OCI-LY3 (cell line): ENCODE measurements around the gene MINDY1.

ENCODE experiments used
- EZH2phosphoT487 ChIP-seq: fragments of 200-600 bp; shearing (Covaris generic); IDR thresholded peaks from 2 replicates; pipeline ENCODE4 v1.6.1; 2018; ENCODE audit warnings: antibody characterized with exemption, mixed run types, low read depth
- TF ChIP-seq, protein P1 (sequence below): fragments of 200-600, 300-600 bp; sonication (generic); IDR thresholded peaks from 2 replicates; pipeline ENCODE4 v1.5.1; 2014; ENCODE audit warnings: antibody characterized with exemption, low read length, low read depth

DNA sequence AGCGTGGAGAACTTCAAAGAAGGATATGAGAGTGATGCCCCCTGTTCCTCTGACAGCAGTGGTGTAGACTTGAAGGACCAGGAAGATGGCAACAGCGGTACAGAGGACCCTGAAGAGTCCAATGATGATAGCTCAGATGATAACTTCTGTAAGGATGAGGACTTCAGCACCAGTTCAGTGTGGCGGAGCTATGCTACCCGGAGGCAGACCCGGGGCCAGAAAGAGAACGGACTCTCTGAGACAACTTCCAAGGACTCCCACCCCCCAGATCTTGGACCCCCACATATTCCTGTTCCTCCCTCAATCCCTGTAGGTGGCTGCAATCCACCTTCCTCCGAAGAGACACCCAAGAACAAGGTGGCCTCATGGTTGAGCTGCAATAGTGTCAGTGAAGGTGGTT, 46.1 kb downstream of the MINDY1 start:
- TF ChIP-seq, protein P1, sequence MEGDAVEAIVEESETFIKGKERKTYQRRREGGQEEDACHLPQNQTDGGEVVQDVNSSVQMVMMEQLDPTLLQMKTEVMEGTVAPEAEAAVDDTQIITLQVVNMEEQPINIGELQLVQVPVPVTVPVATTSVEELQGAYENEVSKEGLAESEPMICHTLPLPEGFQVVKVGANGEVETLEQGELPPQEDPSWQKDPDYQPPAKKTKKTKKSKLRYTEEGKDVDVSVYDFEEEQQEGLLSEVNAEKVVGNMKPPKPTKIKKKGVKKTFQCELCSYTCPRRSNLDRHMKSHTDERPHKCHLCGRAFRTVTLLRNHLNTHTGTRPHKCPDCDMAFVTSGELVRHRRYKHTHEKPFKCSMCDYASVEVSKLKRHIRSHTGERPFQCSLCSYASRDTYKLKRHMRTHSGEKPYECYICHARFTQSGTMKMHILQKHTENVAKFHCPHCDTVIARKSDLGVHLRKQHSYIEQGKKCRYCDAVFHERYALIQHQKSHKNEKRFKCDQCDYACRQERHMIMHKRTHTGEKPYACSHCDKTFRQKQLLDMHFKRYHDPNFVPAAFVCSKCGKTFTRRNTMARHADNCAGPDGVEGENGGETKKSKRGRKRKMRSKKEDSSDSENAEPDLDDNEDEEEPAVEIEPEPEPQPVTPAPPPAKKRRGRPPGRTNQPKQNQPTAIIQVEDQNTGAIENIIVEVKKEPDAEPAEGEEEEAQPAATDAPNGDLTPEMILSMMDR: no peak
- TF ChIP-seq EZH2phosphoT487: no peak
